Testis (tissue), 3 donors: ENCODE measurements around the gene SNURF. TPM values are rescaled to one million over a fixed set of nuclear protein-coding genes. Genes with fewer than 3 reads are reported as not detected.
"Not testable (repeated sequence)": the region's sequence is repeated elsewhere in the genome, so short reads cannot be mapped to it uniquely, and the experiment has no call there.

Experiments used
- DNase-seq: peaks from one replicate; pipeline ENCODE4 v3.0.0-alpha.2; 2019
- H3K27ac ChIP-seq, 2 donors: fragments of 200-600 bp; sonication (generic); one replicate each; pipeline ENCODE4 v1.5.1; 2019
- H3K27me3 ChIP-seq: fragments of 200-600 bp; sonication (generic); one replicate; pipeline ENCODE4 v1.5.1; 2019
- H3K36me3 ChIP-seq: fragments of 200-600 bp; sonication (generic); one replicate; pipeline ENCODE4 v1.5.1; 2017; ENCODE audit warnings: low read depth; ENCODE audit errors: missing control alignments
- H3K4me1 ChIP-seq: fragments of 200-600 bp; sonication (generic); one replicate; pipeline ENCODE4 v1.5.1; 2019
- H3K4me3 ChIP-seq, 2 donors: fragments of 200-600 bp; sonication (generic); one replicate each; pipeline ENCODE4 v1.5.1; 2017 to 2019
- H3K9me3 ChIP-seq: fragments of 200-600 bp; sonication (generic); one replicate; pipeline ENCODE4 v1.5.1; 2017
- POLR2A ChIP-seq: fragments of 450-650 bp; IDR thresholded peaks from one replicate; pipeline ENCODE4 v1.6.1; 2017; ENCODE audit warnings: antibody characterized with exemption, mild to moderate bottlenecking, moderate library complexity
- WGBS, 2 donors: methylation state at CpG; one replicate each; pipeline ENCODE4 v1.1.5; 2018; 5-methylcytosine and 5-hydroxymethylcytosine counted together
- intact Hi-C: fragments of 100-400 bp; cut with DNase I; formaldehyde crosslinking; loops from one replicate; pipeline ENCODE4 v1.15.1; 2023; ENCODE audit warnings: low total_unique reads
- polyA plus RNA-seq: library from polyadenylated mRNA; stranded (reverse); fragments of 350-450 nt; fragmentation: Illumina TruSeq; extraction: RNeasy Lipid Tissue Mini Kit (QIAGEN cat#74804); gene quantifications from one replicate; pipeline ENCODE4 v1.2.3, GENCODE V29; 2014; ENCODE audit warnings: low read depth, low replicate concordance; ENCODE audit not compliant: insufficient read depth
- total RNA-seq, 2 donors: library from RNA; depleted of rRNA; stranded (reverse); fragments of >200 nt; gene quantifications; one replicate each; pipeline ENCODE4 v1.2.3, GENCODE V29; 2016
- TF ChIP-seq, protein P1 (sequence below), 3 experiments: fragments of 450-650 bp in 2 of 3; fragments of 200-600 bp in 1 of 3; sonication (generic) in 1 of 3; IDR thresholded peaks; one replicate each; pipeline ENCODE4 v1.5.1; 2016 to 2019; ENCODE audit warnings: antibody characterized with exemption in 3 of 3, mild to moderate bottlenecking in 2 of 3, moderate library complexity in 1 of 3

SNURF gene
- total and polyA plus RNA-seq, 3 donors from 2014 or later: 8.6 to 15.7 (median 14.3) TPM

DNA sequence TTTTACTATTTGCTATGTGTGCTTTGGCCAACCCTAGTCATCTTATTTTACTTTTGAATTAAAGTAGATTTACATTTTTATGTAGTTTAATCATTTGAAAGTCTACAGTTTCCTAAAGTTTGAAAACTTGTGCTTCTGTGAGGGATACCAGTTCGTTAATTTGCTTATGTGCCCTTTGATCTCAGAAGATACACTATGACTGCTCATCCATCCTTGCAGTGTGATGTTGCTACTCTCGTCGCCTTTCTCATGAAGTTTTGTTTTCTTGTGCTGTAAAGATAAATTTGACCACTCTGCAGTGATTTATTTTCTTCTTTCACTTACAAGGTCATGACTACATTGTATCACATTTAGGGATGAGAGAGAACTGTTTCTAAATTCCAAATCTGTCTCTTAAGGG lies 16.3 kb downstream of the SNURF start:
- TF ChIP-seq POLR2A: no peak
- TF ChIP-seq, protein P1, sequence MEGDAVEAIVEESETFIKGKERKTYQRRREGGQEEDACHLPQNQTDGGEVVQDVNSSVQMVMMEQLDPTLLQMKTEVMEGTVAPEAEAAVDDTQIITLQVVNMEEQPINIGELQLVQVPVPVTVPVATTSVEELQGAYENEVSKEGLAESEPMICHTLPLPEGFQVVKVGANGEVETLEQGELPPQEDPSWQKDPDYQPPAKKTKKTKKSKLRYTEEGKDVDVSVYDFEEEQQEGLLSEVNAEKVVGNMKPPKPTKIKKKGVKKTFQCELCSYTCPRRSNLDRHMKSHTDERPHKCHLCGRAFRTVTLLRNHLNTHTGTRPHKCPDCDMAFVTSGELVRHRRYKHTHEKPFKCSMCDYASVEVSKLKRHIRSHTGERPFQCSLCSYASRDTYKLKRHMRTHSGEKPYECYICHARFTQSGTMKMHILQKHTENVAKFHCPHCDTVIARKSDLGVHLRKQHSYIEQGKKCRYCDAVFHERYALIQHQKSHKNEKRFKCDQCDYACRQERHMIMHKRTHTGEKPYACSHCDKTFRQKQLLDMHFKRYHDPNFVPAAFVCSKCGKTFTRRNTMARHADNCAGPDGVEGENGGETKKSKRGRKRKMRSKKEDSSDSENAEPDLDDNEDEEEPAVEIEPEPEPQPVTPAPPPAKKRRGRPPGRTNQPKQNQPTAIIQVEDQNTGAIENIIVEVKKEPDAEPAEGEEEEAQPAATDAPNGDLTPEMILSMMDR (IDR thresholded peaks at IDR 0.05): no peak
- Histone ChIP-seq H3K27me3 (no peaks in the 10 kb centered on the region), H3K36me3 (no peaks in the 10 kb centered on the region), H3K9me3 (no peaks in the 10 kb centered on the region), H3K27ac (no peak overlapping the region), H3K4me1 (no peaks in the 10 kb centered on the region), H3K4me3 (no peak overlapping the region)
- intact Hi-C loops: no loop called here
- WGBS, 2 donors: 49 to 53% methylated on average over 3 of the region's 3 CpGs
- DNase-seq: no peak

DNA sequence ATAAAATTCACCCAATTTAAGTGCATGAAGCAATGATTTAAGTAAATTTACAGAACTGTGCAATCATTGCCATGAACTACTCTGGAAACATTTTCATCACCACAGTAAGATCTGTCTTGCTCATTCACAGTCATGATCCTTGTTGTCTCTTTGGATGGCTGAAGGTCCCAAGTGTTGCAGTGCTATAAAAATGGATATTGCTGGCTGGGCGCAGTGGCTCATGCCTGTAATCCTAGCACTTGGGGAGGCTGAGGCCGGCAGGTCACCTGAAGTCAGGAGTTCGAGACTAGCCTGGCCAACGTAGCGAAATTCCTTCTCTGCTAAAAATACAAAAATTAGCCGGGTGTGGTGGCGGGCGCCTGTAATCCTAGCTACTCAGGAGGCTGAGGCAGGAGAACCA lies 17.0 kb downstream of the SNURF start:
- no peak for DNase-seq
- TF ChIP-seq, protein P1 (IDR thresholded peaks at IDR 0.05): no peak
- no peak for TF ChIP-seq POLR2A
- Histone ChIP-seq H3K4me1 (no peaks in the 10 kb centered on the region), H3K36me3 (no peaks in the 10 kb centered on the region), H3K27ac (no peak overlapping the region), H3K9me3 (no peaks in the 10 kb centered on the region), H3K27me3 (no peaks in the 10 kb centered on the region), H3K4me3 (no peak overlapping the region)
- WGBS, 2 donors: 95 to 96% methylated on average over 8 of the region's 8 CpGs
- intact Hi-C loops: no loop called here

DNA sequence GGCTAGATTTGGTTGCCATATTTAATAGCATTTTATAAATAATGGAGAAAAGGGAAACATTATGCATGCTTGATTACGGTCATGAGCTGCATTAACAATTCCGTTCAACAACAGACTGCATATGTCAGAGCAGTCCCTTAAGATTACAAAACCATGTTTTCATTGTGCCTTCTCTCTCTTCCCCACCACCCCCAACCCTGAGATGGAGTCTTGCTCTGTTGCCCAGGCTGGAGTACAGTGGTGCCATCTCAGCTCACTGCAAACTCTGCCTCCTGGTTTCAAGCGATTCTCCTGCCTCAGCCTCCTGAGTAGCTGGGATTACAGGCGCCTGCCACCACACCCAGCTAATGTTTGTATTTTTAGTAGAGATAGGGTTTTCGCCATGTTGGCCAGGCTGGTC lies 17.9 kb downstream of the SNURF start:
- H3K36me3 ChIP-seq, H3K9me3 ChIP-seq, H3K4me3 ChIP-seq, H3K27ac ChIP-seq, H3K4me1 ChIP-seq, DNase-seq, H3K27me3 ChIP-seq, intact Hi-C loops: not testable (repeated sequence)
- 84 to 91% methylated on average over 5 of the region's 5 CpGs for WGBS, 2 donors

DNA sequence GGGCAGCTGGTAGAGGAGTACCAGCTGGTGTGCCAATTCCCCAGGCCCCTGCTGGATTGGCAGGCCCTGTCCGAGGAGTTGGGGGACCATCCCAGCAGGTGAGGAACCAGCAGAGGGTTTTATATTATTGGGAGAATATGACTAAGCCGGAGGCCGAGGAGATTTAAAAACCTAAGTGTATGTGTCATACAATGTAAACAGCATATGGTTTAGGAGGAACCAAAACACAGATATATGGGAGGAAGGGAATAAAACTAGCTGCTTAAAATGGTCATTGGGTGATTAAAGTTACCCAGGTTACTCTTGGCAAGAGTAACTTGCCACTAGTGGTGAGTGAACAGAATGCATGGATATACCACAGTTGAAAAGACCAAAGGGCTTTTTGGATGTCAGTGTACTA lies 22.1 kb downstream of the SNURF start:
- Histone ChIP-seq H3K4me1 (no peaks in the 10 kb centered on the region), H3K4me3 (no peak overlapping the region), H3K36me3 (no peaks in the 10 kb centered on the region), H3K27me3 (no peaks in the 10 kb centered on the region), H3K27ac (no peak overlapping the region), H3K9me3 (no peaks in the 10 kb centered on the region)
- DNase-seq: no peak
- 85 to 93% methylated on average over 3 of the region's 3 CpGs for WGBS, 2 donors
- no peak for TF ChIP-seq POLR2A
- TF ChIP-seq, protein P1 (IDR thresholded peaks at IDR 0.05): no peak
- intact Hi-C loops: no loop called here

DNA sequence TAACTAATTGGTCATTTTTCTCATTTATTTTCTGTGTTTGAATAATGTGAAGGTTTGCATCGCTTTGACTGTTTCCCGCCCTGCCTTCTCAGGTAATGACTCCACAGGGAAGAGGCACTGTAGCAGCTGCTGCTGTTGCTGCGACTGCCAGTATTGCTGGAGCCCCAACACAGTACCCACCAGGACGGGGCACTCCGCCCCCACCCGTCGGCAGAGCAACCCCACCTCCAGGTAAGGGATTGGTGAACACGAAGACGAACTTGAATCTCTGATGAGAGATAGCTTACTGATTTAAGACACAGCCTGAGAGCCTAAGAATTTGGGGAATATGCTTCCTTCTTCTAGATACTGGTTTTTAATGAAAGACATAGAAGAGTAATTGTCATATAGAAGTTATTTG lies 22.9 kb downstream of the SNURF start:
- TF ChIP-seq, protein P1 (IDR thresholded peaks at IDR 0.05): no peak
- TF ChIP-seq POLR2A: no peak
- no peaks in the 10 kb centered on the region for H3K36me3 ChIP-seq
- H3K4me3 ChIP-seq: no peak overlapping the region
- H3K27me3 ChIP-seq: no peaks in the 10 kb centered on the region
- H3K27ac ChIP-seq: no peak overlapping the region
- DNase-seq: no peak
- no peaks in the 10 kb centered on the region for H3K4me1 ChIP-seq
- WGBS, 2 donors: 90 to 92% methylated on average over 9 of the region's 9 CpGs
- no peaks in the 10 kb centered on the region for H3K9me3 ChIP-seq
- intact Hi-C loops: no loop called here
